GM18867 (cell line): ENCODE measurements around the gene LURAP1L.

ENCODE experiments used
- ATAC-seq: cut with Tn5 transposase; IDR thresholded peaks from one replicate; pipeline ENCODE4 v1.9.1; 2021; ENCODE audit warnings: mild to moderate bottlenecking, moderate library complexity; ENCODE audit not compliant: unreplicated experiment

LURAP1L gene

DNA sequence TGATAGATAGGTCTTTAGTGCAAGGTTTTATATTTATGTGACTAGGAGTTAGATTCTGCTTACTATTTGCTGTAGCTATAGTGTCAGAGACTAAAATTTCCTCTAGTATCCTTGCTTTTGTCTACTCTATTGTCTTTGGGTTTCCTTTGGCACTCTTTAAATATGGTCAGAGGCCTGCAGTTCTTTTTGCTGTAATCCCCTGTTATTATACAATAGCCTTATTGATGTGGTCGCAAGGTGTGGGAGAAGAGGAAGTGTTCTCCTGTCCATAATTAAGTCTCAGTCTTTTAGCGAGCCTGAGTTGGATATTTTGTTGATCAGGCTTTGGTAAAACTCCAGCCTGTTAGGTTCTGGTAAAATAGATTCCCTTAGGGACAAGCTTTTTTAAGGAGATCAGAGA lies 34.9 kb downstream of the LURAP1L start:
- ATAC-seq = no peak

DNA sequence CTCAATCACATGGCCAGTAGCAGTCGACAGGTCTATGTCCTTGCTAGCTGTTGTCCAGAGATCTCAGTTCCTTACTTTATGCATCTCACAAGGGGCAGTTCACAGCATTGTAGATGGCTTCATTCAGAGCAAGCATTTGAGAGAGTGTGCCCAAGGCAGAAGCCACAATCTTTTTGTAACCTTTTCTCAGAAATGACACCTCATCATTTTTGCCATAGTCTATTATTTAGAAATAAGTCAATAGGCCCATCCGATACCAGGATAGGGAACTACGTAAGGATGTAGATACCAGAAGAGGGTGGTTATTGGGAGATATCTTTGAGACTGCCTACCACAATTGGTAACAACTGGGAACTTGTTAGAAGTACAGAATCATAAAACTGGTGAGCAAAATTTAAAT lies 37.1 kb downstream of the LURAP1L start:
- no peak for ATAC-seq

DNA sequence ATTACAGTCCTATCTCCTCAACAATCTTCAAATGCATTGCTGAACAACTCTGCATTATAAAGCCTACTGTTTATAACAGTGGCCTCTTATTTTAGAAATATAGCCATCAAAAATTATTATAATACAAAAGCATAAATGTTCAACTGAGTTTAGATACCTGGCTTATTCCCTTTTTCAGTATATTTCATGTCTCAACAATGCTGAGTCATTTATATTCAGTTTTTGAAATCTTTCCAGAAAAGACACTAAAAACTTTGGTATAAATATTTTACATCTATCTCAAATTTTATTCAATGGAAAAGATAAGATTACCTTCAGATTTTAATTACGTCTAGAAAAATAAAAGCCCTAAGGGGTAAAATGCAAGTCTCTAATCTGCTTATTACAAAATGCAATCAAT lies 37.9 kb downstream of the LURAP1L start:
- ATAC-seq = no peak

DNA sequence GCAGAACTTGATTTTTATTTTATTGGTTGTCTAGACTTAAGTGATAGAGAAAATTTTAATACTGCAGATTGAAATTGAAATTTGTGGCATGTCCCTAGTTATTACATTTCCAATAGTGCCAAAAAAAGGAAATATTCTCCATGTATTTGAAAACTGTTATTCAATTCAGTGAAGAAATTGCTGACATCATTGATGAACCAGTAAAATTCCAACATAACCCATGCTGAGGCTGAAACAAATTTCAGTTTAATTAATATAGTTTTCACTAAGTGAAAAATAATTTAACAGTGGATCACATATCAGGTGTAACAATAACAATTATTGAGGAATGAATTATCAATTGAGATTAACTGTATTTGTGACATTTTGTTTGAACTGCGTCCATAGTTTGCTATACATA lies 38.7 kb downstream of the LURAP1L start:
- no peak for ATAC-seq

DNA sequence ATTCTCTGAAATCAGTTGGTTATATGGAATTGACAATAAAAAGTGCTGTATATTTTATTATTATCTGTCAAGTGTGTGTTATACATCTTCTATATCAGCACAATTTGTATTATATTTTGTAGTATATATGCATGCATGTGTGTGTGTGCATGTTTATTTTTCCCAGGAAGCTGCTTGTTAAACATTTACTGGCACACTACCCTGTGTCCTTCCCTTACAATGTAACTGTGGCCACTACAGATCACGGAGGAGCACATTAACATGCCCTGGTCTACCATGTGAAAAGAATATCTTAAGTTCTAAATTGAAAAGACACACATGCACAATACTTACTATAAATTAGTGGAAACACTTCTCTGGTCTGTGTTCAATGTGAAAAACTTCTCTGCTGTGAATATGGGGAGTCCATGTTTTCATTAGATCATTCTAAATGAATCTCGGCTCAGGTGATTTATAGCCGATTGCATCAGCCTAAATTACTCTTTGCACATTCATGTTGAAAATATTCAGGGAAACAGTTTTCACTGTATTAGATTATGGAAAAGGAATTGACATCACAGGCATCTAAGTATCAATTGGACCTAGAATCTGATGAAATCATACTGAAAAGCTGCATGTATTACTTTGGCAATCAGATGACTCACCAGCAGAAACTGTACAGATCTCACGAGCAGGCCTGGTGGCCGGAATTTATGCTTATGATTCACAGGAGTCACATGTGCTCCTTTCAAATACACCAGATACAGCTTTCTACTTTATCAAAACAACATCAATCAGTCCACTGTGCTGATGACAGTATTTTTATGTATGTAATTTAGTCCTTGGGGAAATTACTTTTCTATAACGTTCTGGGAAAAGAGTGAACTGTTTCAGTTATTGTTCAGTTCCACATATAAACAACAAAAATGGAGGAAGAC lies 39.4 kb downstream of the LURAP1L start:
- ATAC-seq = no peak

DNA sequence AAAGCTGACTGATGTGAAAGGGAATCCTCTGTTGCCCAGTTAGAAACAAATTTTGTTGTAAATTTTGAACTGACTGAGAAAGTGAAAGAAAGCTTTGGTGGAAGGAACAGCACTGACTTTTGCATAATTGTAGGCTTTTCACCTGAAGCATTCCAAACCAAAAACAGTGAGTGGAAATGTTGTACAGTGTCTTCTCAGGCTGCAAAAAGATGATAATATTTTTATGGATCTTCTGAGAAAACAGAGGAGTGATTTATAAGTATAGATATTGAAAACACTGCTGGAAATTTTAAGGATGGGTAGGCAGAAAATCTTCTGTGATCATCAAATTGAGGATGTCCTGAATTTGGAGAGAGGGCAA lies 40.0 kb downstream of the LURAP1L start:
- ATAC-seq = no peak

DNA sequence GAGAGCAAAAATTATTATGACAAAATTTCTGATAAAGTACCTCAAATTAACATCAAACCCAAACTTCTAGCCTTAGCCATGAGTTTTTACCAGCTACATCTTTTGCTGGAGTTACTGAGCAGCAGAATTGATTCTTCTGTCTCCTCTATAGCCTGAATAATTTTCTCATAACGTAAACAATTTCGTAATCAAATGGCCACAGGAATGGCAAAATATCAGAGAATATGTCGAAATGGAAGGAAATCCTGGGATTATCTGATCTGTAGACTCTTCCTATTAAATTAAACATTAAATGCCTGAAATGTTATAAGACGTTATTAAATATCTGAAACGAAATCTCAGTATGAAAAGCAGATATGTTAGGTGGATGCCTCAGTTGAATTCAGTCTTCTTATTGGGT lies 41.1 kb downstream of the LURAP1L start:
- ATAC-seq = no peak

DNA sequence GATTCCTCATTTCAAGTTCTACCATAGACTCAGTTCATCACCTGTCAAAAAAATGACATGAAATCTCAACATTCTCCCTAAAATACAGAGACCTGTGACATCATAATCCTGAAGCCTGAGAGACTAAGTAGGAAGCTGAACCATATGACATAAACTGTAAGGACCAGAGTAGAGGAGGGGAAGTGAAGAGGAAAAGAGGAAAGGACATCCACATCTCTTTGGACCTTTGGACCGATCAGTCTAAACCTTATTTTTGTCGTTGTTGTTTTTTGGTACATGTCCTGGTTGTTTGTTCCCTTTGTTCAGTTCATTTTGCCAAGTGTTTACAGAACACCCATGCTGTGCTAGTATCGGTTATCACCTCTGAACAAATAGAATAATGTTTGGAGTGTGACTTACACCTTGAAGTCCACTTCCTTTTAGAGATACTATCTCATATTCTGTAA lies 41.9 kb downstream of the LURAP1L start:
- ATAC-seq = no peak

DNA sequence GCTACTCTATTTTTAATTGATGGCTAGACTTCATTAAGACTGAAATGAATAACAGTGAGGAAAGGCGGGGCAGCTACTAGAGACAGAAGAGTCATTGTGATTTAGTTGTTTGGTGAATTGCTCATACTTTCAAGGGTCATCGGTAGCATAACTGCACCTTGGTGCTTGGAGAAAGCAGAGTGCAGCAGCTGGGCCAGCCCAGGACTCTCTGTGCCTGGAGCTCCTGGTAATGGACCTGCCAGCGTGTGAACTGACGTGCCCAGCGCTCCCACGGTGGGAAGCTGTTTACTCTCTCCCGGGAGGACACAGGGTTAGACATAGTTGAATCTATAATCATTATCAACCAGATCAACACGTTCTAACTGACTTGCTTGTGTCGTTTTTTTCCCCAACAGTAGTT lies 42.9 kb downstream of the LURAP1L start:
- no peak for ATAC-seq

DNA sequence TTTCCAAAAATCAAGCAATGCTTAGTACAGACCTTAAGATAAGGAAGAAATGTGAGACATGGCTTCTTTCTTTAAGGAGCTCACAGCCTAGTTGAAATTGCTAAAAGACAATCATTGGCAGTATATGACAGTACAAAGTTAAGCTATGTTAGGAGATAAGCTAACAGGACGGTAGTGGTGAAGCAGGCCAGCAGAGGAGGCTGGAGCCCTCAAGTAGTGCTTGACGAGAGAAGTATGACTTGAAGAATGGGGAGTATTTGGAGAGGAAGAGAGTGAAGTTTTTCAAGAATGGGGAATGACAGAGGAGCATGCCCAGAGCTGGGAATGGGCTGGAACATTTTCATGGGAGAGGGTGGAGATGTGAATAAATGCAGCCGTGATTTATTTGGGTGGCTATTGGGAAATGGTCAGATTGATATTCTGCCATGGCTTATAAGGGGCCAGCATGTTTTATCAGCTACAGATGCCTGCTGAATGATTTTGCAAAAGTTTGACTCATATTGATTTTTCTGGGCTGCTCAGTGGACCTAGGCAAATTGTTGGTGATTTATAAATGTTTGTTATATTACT lies 43.7 kb downstream of the LURAP1L start:
- no peak for ATAC-seq

DNA sequence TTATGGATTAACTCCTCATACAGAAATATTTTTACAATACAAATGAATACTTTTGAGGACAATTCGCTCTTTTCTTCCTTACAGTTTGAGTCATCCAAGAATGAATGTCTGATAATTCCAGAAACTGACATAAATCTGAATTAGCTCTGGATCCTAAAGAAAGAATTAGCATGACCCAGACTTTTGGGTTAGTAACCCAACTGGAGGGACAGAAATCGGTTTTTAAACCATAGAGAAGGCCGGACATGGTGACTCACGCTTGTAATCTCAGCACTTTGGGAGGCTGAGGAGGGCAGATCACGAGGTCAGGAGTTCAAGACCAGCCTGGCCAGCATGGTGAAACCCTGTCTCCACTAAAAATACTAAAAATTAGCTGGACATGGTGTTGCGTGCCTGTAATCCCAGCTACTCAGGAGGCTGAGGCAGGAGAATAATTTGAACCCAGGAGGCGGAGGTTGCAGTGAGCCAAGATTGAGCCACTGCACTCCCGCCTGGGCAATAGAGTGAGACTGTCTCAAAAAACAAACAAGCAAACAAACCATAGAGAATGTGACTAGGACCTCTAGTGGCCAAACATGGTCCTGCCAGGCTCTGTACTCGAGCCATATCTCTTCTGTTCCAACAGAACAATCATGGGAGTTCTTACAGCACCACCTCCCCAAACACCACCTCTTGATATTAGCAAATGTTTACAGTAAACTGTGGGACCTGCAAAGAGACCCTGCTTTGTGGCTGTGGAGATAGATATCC lies 44.8 kb downstream of the LURAP1L start:
- ATAC-seq = no peak

DNA sequence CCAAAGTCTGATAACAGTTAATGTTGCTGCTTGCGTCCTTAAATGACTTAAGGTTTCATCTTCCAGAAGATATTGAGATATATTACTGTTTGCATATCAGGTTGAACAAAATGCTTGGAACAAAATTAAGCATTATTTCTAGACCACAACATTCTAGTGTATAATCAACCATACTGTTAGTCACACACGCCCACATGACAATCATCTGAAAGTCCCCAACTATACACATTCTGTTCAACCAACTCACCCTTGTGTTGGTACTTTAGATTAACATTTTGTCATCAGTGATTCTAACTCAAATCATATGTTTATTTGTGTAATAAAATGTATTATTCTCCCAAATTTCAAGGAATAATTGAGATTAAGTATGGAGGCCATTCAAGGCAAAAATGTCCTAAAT lies 47.3 kb downstream of the LURAP1L start:
- no peak for ATAC-seq

DNA sequence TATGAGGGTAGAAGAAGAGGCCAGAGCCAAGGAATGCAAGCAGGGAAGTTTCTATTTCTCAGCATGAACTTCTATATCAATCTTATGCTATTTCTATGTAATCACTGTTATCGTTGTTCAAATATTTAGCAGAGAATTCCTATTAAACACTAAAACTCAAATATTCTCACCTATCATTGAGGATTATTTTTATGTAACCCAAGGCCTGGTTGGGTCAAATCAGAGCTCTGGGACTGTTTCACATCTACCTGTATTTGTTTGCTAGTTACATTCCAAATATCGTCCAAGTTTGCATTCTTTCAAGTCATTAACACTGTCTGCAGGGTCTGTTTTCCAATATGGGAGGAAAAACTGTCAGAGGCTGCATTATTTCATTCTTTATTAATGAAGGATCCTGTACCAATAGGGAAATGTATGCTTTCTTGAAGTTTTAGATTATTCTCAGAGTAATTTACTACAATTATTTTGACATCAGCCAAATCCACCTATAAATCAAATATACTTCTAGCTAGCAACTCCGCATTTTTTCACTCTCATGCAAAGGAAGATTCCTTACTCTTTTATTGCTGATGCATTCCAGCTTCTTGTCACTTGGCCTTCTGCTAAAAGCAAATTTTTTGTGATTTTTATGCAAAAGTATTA lies 52.2 kb downstream of the LURAP1L start:
- ATAC-seq = no peak

DNA sequence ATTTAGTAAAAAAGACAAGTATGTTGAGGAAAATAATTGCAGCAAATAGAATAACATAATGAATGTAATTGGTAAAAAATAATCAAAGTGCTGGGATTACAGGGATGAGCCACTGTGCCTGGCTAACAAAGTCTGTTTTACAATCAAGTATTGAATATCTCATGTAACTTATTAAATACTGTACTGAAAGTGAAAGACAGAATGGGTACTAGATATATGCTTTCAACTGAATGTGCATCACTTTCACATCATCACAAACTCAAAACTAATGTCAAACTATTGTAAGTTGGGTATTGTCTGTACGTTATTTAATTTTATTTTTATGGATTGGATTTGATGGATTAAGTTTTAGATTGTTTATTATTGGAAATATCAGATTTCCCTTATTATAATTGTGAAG lies 58.9 kb downstream of the LURAP1L start:
- no peak for ATAC-seq

DNA sequence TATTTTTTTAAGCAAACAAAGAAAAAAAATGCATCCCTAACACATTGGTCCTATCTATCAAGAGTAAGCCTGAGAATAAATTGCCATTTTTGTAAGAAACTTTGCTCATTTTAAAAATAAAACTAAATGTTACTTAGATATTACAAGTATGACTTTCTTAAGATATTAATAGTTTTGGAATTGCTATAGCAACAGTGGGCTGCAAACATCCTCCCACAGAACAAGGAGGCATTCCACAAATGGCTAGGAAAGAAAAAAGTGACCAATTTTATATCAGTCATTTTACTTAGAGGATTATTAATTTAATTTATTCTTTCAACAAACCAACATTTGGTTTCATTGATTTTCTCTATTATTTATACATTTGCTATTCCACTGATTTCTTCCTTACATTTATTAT lies 63.7 kb downstream of the LURAP1L start:
- no peak for ATAC-seq

DNA sequence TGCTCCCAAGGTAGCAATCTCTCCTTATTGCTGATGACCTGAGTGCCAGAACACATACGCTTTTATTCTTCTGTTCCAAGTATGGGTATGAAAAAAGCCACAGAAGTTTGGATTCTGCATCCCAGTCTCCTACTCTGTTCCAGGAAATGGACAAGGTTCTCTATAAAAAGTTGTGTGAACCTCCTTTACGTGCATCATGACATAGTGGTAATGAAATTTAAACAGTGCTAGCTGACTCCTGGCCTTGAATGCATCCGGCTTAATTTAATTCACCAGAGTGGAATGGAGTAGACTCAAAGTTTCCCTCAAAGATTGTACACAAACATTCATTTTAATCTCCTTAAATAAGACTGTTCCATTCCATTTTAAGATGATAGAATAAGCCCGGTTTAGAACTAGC lies 68.9 kb downstream of the LURAP1L start:
- ATAC-seq = no peak

DNA sequence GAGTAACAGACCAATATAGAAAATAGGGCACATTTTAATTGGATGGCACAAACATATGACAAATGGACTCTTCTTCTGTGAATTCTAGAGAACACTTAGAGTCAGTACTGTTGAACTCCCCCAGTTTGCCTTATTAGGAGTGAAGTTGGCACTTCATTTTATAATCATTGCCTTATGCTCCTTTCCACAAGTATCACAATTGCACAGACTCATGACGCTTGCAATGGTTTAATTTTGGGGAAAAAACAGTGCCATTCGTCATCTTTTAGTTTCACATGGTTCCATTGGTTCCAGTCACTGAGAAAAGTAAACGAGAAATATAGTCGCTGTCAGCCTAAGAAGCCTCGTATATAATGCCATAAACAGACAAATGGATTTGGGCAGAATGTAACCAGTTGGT lies 71.2 kb downstream of the LURAP1L start:
- no peak for ATAC-seq

DNA sequence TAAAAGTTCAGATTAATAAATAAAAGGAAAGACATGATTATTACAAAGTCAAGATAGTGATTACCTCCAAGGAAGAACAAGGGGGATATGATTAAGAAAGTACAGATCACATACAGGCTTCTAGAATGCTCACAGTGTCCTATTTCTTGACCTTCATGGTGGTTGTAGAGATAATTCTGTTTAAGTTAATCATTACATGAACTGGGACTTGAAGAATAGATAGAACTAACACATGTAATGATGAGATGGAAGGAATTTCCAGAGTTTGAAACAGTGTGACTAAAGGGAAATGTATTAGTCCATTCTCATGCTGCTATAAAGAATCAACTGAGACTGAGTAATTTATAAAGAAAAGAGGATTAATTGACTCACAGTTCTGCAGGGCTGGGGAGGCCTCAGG lies 72.7 kb downstream of the LURAP1L start:
- no peak for ATAC-seq

DNA sequence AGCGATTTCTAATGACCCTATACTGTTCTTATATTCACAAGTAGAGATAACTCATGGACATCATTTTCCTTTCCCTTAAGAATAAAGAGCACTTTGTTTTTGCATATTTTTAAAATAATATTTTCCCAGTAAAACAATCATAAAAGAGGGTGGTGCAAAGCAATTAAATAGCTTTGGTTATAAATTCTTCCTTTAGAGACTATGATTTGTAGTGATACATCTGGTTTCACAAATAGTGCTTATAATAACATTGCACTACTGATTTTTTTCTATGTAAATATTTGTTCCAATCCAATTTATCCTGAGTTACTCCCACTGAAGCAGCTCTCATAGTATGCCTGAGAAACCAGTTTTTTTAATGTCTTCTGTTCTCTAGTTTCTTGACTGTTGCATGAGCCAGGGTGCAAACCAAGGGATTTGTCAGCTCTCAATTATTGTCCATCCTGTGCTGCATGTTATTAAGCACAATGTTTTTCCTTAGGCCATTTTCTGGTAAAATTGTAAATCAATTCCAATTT lies 74.7 kb downstream of the LURAP1L start:
- no peak for ATAC-seq

DNA sequence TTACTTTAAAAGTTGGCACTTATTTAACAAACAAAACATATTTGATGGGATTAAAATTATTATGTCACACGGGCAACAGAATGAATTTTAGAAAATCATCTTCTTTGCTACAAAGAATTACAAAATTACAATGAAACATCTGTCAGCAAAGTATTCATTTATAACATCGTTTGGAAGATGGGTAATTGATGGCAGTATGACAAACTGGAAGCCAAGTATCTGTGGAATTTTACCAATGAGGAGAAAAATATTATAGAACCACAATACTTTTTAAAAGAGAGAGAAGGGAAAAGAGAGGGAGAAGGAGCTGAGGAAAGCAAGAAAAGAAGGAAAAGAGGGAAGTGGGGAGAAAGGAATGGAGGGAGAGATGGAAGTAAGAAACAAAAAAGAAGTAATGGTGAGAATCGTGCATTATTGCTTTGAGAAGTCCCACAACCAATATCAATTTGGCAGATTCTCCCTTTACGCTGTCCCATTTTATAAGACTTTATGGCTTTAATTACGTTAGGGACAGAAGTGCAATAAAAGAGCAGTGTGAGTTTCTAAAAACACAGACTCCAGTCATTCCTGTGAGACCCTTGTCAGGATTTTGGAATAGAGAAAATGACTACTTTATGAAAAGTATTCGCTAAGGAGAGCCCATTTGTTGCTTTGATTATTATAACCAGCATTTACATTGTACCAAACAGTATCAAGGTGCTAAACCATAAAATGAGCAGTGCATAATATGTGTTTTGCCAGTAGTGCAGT lies 76.7 kb downstream of the LURAP1L start:
- no peak for ATAC-seq

DNA sequence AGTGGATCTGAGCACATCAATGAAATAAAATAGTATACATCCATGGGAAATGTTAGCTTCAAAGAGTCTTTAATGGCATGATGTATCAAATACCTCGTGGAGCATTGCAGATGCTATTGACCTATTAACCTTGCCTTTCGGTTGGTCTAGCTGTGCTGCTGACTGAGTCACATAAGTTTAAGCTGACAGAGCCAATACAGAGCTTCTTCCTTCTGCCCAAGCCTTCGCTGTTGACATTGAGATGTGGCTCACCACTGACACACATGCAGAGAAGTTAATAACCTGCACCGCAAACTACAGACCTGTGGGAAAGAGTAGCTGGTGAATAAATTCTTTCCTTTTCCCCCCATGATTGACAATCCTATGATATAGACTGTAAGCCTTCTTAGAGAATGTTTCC lies 78.2 kb downstream of the LURAP1L start:
- no peak for ATAC-seq
